SH-SY5Y (cell line): ENCODE data around the gene RNF208.

Source experiments
- GATA2 ChIP-seq: IDR thresholded peaks from 2 replicates; pipeline ENCODE4 v1.6.1; 2011; ENCODE audit warnings: mild to moderate bottlenecking, low read depth, low read length
- GATA3 ChIP-seq: IDR thresholded peaks from 2 replicates; pipeline ENCODE4 v1.6.1; 2011; ENCODE audit warnings: low read depth, mild to moderate bottlenecking, low read length, moderate library complexity

RNF208 gene

GRCh38 chr9:137222190-137223077 is at the start of gene RNF208:
TSS of gene RNF208 (minus strand) at chr9:137222240. CDS start at chr9:137221212, 1,028 bp downstream.
- TF ChIP-seq GATA2 (no peak), GATA3 (no peak)

- TF ChIP-seq GATA2: no peak
- TF ChIP-seq GATA3: no peak
These were observed 49.6 kb upstream of the RNF208 start for GRCh38 chr9:137271696-137272076.

GRCh38 chr9:137270929-137271695 is 49.1 kb upstream of the RNF208 start:
- TF ChIP-seq GATA3 (no peak), GATA2 (no peak)

- no peak for TF ChIP-seq GATA2
- TF ChIP-seq GATA3: no peak
These were observed 47.3 kb upstream of the RNF208 start for GRCh38 chr9:137269231-137269772.

GRCh38 chr9:137268538-137269201 is 46.6 kb upstream of the RNF208 start:
- no peak for TF ChIP-seq GATA2
- no peak for TF ChIP-seq GATA3

DNA sequence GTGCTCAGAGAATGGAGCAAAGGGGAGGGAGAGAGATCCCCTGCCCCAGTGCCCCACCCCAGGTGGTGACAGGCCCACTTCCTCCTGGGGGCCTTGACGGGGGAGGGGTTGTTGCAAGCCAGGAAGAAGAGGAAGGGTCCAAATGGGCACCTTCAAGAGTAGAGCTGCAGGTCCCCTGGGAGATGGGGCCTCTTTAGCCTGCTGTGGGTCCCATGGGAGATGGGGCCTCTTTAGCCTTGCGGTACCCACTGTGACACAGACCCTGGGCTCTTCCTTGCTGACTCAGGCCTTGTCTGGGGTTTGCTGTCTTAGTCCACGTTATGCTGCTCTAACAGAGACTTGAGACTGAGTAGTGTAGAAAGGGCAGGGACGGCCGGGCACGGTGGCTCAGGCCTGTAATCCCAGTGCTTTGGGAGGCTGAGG is 45.9 kb upstream of the RNF208 start:
- TF ChIP-seq GATA3 (no peak), GATA2 (no peak)

DNA sequence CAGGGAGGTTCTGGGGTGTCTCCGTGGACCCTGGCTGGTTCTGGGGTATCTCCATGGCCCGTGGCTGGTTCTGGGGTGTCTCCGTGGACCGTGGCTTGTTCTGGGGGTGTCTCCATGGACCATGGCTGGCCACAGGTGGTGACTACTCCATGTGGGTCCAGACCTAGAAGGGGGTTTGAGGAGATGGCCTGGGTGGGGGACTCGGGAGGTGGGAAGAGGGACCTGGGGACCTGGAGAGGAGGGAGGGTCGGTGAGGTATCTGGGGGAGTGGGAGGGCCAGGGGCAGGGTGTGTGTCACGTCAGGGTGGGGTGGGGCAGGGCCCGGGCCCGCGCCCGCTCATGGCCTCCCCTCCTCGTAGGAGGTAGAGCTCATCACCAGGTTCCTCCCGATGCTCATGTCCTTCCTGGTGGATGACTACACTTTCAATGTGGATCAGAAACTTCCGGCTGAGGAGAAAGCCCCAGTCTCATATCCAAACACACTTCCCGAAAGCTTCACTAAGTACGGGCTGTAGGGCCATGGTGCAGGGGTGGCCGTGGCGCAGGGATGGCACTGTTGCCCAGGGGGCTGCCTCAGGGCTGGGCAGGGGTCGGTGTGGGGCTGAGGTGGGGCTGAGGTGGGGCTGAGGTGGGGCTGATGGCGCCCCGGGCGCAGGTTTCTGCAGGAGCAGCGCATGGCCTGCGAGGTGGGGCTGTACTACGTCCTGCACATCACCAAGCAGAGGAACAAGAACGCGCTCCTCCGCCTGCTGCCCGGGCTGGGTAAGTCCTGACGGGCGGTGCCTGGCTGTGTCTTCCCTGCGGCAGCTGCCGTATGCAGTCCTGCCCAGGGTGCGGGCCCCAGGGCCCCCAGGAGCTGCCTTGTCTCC is 44.8 kb upstream of the RNF208 start:
- TF ChIP-seq GATA2: no peak
- no peak for TF ChIP-seq GATA3

GRCh38 chr9:137266162-137266527 is 44.1 kb upstream of the RNF208 start:
- TF ChIP-seq GATA3: no peak
- no peak for TF ChIP-seq GATA2

DNA sequence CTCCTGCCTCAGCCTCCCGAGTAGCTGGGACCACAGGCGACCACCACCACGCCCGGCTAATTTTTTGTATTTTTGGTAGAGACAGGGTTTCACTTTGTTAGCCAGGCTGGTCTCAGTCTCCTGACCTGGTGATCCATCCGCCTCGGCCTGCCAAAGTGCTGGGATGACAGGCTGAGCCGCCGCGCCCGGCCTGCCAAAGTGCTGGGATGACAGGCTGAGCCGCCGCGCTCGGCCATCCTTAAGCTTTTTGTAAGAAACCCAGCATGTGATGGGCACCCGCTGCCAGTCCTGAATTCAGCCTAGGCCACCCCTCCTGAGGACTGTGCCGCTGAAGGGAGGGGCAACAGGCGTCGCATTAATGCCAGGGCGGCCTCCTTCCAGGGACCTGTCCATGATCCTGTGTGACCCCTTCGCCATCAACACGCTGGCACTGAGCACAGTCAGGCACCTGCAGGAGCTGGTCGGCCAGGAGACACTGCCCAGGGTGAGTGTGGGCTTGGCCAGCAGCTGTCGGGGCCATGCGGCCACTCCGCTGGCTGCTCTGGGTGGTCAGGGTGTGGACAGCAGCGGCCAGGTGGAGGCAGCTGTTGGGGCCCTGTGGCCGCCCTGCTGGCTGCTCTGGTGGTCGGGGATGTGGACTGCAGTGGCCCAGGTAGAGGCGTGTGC is 43.6 kb upstream of the RNF208 start:
- no peak for TF ChIP-seq GATA3
- TF ChIP-seq GATA2: no peak

DNA sequence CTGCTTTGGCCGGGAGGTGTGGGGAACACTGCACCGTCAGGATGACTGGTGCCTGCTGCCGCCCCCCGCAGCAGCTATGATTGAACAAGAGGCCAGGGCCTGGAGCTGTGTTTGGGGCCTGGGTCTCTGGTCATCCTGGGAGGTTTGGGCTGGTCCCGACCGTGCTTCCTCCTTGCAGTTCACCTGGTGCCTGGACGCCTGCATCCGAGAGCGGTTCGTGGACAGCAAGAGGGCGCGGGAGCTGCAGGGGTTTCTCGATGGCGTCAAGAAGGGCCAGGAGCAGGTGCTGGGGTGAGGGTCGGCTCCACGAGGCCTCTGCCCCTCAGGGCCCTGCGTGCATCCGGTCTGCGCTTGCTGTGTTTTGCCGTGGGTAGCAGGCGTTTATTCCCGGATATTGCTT is 42.0 kb upstream of the RNF208 start:
- TF ChIP-seq GATA2: no peak
- no peak for TF ChIP-seq GATA3

- TF ChIP-seq GATA2: no peak
- TF ChIP-seq GATA3: no peak
These were observed 41.5 kb upstream of the RNF208 start for GRCh38 chr9:137263506-137263905.

GRCh38 chr9:137262909-137263285 is 40.9 kb upstream of the RNF208 start:
- TF ChIP-seq GATA2: no peak
- TF ChIP-seq GATA3: no peak

GRCh38 chr9:137256856-137257255 is 34.8 kb upstream of the RNF208 start:
- TF ChIP-seq GATA3 (no peak), GATA2 (no peak)
